HuH-7 (cell line): ENCODE measurements around the gene ZNF653.

Source experiments
- DNase-seq: peaks from one replicate; pipeline ENCODE4 v3.0.0; 2011; ENCODE audit warnings: low spot score

ZNF653 gene

GRCh38 chr19:11510444-11510843 is 4.8 kb upstream of the ZNF653 start:
- no peak for DNase-seq

DNA sequence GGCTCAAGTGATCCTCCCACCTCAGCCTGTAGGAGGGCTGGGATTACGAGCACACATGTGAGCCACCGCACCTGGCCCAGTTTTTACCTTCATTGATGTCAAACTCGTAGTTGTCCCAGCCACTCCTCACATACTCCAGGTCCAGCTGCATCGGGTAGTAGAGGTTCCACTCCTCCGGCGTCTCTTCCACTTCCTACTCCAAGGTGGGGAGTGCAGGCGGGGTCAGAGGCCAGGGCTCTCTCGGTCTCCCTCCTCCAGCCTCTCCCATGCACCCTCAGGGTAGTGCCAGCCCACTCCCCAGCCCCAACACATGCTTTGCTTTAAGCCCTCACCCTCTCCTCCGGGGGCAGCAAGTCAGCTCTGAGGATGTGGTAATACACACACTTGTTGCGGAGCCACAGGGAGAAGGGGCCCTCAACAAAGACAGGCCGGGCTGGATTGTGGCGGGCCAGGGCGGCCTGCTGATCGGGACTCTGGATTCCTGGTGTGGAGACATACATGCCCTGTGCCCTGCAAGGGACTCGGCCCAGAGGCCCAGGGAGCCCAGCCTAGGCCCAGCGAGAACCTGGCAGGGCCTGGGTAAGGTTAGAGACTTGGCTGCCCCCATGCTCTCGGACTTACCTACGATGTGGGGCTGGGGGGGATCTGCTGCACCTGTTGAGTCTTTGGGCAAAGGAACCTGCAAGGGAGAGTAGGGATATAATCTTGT is 1.9 kb upstream of the ZNF653 start:
- DNase-seq: no peak

DNA sequence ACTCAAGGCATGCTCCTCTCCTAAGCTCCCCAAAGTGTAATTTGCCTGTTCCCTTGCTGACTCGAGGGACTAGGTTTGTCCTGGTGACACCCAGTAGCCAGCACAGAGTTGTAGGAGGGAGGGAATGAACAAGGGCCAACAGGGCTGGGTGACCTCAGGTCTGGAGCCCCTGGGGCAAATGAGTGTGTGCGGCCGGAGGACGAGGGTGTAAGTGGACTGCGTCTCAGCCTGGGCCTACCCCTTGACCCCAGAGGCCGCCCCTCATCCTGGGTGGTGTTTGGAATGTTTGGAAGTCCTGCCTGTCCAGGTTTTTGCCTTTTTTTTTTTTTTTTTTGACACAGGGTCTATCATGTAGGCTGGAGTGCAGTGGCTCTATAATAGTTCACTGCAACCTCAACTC is 1.3 kb upstream of the ZNF653 start:
- DNase-seq: no peak

DNA sequence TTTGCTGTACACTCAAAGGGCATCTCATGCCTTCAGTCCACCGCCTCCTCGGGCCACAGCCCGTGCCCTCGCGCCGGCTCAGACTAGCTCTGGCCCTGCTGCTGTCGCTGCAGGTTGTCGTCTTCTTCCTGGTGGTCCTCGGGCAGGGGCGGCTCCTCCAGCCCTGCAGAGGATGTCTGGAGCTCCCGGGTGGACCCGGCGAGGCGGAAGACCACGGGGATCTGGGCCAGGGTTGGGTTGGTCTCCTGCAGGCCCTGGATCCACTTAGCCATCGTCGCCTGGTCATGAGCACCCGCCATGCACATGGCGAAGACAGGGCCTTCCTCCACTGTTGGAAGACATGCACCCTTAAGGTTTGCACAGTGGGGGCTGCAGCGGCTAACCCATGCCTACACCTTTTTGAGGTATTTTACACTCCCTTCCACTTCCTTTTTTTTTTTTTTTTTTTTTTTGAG is 489 bp upstream of the ZNF653 start:
- no peak for DNase-seq

DNA sequence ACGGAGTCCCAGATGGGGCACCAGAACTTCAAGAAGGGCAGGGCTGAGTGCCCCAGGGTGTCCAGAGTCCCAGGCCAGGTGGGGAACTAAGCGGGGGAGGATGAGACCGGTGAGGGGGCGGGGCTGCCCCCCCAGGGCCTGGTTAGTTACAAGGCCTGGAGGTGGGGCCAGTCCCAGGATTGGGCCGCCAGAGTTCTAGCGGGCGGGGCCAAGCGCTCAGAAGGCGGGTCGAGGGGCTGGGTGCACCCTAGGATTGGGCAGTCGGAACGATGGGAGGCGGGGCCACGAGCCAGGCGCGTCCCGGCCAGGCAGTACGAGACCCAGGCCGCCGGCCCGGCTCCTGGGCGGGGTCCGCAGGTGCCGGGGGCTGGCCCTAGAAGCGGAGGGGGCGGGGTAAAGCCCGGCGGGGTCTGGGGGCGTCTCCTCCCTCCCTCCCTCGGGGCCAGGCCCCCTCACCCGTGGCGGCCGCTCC is 571 bp downstream of the ZNF653 start:
- peak; percentile 86 for DNase-seq

- no peak for DNase-seq
These were observed 1.1 kb downstream of the ZNF653 start for GRCh38 chr19:11504502-11505031.

DNA sequence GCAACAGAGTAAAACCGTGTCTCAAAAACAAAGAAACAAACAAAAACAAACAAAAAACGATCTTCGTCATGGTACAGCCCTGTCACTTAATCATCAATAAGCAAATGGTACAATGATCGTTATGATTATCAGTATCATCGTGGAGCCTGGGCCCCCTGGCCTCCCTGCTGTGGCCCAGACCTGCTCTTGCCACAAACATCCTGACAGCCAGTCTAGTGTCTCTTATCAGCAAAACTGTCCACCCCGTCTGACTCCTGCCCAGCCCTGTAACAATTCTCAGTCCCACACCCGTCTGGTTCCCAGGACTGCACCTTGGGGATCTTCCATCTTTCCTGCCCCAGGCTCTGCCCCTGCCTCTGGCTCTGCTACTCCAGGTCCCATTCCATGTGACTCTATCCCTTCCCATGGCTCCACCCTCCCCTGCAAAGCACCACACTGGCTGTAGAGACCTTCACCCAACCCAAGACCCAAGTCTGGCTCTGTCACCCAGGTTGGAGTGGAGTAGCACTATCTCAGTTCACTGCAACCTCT is 5.7 kb downstream of the ZNF653 start:
- DNase-seq: no peak

GRCh38 chr19:11499220-11499726 is 6.4 kb downstream of the ZNF653 start:
- no peak for DNase-seq

DNA sequence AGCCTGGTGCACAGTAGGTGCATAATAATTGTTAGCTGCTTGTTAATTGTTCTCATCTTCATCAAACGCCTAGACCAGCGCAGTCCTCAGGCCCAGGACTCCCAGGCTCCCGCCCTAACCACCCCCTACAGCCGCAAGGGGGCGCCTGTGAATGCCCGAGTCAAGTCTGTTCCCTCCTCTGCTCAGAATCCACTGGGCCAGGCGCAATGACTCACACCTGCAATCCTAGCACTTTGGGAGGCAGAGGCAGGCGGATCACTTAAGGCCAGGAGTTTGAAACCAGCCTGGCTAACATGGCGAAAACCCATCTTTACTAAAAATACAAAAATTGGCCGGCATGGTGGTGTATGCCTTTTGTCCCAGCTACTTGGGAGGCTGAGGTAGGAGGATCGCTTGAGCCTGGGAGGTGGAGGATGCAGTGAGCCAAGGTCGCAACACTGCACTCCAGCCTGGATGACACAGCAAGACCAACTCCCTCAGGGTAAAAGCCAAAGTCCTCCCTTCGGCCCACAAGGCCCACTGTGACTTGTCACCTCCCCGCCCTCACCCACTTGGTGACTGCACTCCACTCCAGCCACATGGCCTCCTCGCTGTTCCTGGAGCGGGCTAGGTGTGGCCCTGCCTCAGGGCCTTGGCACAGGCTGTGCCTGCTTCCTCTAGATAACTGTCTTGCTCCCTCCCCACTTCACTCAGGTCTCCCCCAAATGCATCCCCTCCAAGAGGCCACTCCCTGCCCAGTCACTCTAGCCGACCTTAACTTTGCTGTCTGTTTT is 9.1 kb downstream of the ZNF653 start:
- peak; percentile 76 for DNase-seq

DNA sequence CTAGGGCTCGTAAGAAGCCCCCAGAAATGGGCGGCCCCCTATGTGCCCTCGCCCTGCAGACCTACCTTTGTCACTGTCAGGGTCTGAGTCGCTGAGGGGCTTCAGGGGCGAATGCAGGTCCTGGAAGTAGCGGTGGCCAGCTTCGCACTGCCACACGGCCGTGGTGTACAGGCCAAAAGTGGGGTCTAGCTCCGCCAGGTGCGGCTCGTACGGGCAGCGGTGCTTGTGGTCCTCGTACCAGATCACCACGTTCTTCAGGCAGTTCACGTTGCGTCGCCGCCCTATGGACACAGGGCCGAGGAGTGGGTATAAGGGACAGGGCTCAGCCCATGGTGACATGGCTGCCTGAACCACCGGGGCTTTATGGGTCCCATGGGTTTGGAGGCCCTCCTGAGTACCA is 9.8 kb downstream of the ZNF653 start:
- DNase-seq: no peak

GRCh38 chr19:11495481-11495880 is 10.2 kb downstream of the ZNF653 start:
- DNase-seq: no peak

GRCh38 chr19:11494634-11495285 is 10.9 kb downstream of the ZNF653 start:
- no peak for DNase-seq

DNA sequence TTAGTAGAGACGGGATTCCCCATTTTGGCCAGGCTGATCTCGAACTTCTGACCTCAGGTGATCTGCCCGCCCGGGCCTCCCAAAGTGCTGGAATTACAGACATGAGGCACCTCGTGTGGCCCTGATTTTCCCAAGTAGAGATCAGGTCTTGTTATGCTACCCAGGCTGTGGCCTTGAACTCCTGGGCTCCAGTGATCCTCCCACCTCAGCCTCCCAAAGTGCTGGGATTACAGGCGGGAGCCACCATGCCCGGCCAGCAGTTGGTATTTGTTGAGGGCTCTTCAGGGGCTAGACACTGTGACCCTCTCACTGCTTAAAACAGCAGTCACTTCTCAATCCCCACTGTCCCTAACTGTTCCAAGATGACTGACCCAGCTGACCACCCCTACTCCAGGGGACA is 16.3 kb downstream of the ZNF653 start:
- DNase-seq: no peak

- no peak for DNase-seq
These were observed 18.8 kb downstream of the ZNF653 start for GRCh38 chr19:11486661-11487503.

- no peak for DNase-seq
These were observed 20.3 kb downstream of the ZNF653 start for GRCh38 chr19:11485245-11485837.

DNA sequence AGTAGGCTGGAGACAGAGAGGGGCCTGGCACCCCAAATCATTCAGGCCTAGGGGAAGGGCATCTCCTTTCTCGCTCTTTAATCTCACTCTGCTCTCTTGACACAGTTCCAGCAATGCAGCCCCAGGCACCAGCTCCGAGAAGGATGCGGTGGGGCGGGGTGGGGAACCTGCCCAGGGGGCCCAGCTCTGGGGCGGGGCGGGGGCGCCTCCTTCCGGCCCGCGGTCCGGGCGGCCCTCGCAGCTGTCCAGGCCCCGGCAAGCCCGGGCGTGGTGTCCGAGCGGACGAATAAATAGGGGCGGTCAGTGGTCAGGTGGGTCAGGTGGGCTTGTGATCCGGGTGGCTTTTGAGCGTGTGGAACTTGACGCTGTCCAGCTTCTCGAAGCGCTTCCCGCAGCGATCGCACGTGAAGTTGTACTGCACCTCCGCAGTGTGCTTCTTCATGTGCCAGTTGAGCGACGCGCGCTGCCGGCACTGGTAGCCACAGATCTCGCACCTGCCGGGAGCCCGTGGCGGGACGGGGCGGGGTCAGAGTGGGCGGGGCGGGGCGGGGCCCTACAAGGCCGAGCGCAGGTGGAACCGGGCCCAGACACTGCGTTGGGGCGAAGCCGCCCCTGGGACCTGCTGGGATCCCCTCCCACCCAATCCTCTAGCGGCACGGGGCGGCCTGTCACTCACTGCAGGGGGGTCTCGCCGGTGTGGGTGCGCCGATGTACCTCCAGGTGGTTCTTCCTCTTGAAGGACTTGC is 22.1 kb downstream of the ZNF653 start:
- DNase-seq: no peak

GRCh38 chr19:11482384-11483050 is 23.1 kb downstream of the ZNF653 start:
- peak; percentile 84 for DNase-seq

DNA sequence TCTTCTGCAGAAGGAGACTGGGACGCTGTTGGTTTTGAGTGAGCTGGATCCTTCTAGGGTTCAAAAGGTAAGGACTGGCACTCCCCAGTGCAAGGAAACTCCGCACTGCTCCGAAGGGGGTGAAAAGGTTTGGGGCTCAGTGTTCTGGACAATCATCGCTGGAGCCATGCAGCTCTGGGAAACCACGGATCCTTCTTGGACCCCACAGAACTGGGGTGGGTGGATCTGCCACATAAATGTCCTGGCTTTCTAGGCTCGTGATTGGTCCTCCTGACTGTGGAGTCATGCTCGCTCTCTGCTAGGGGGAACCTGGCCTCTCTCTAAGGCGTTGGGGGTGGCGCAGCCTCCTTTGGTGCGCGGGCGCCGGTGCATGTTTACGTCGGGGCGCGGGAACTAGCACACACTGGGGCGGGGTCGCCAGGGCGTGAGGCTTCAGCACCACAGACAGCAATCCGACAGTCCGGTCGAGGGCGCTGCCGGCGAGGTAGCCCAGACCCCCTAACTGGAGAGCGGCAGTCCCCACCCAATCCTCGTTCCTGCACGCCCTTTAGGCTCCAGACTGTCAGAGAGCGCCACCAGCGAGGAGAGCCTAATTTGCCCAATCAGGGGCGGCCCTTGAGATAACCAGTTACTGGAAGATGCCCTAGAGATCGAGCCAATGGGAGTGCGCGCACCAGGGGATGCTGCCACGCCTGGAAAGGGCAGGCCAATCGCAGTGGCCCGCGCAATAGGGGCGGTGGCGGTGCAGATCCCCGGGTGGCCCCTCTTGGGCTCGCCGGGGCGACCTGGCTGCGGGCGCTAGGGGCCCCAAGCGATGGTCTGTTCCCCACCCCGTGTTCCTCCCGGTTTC is 23.9 kb downstream of the ZNF653 start:
- DNase-seq: no peak
